ENCODE measurements around the gene RNASE13.
A peak's percentile ranks its signal among the peaks of the same experiment; 100 is the strongest.
"Not testable (repeated sequence)": the region's sequence is repeated elsewhere in the genome, so short reads cannot be mapped to it uniquely, and the experiment has no call there.

RNASE13 gene

DNA sequence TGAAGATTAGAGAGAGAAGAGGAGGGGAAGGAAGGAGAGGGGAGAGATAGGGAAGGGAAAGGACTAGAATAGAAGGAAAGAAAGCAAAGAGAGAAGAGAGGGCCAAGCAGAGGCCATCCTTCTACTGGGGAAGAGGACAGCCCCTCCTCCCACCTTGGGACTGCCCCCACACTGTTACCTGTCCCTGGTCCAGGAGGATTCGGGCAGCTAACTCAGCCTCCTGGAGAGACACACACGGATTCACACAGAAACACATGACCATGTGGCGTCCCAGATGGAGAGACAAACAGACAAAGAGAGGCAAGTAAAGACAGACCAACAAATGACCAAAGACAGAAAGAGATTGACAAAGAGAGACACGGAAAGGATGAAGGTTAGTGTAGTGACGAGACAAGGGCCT, 11.9 kb downstream of the RNASE13 start:
- no peak for DNase-seq (ENCODE audit: low spot score)

- no peak for DNase-seq (ENCODE audit: low spot score)
Observed at GRCh38 chr14:21020977-21021545, 13.5 kb downstream of the RNASE13 start.

- DNase-seq (ENCODE audit: low spot score) = no peak
Observed at GRCh38 chr14:21019366-21019765, 15.2 kb downstream of the RNASE13 start.

DNA sequence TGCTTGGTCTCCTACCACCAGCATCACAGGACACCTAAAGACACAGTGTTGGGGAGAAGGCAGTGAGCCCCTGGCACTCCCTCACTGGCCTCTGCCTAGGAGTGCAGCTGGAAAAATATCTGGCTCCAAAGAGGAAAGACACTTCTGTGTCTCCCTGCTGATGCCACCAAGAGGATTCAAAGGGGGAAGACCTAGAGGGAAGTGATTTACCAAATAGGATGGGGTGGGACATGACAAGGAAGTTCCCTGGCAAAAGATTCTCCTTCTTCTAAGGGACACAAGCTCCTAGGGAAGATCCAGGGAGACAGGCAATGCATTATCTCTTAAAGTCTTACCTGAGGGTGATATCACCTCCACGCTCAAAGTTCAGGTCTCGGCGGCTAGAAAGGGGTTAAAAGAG, 15.8 kb downstream of the RNASE13 start:
- DNase-seq (ENCODE audit: low spot score) = no peak

DNA sequence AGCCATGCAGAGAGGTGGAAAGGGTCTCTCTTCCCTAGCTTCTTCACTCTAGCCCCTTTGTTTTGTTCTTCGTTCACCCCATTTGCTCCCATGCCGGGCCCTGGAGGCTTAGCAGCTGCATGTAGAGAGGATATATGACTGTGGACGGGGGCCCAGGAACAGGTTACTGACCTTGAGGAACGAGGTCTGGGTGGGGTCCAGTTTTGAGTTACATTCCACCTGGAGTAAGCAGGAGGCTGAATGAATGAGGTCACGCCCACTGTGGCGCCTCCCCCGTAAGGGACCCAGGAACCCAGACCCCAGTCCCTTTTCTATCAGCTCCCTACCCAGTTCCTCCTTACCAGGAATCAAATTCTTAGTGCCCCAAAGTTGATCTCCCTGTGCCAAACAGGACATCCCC, 16.3 kb downstream of the RNASE13 start:
- no peak for DNase-seq (ENCODE audit: low spot score)

GRCh38 chr14:21017528-21018245, 16.9 kb downstream of the RNASE13 start:
- no peak for DNase-seq (ENCODE audit: low spot score)

GRCh38 chr14:21016413-21017190, 18.0 kb downstream of the RNASE13 start:
- DNase-seq (ENCODE audit: low spot score) = no peak

DNA sequence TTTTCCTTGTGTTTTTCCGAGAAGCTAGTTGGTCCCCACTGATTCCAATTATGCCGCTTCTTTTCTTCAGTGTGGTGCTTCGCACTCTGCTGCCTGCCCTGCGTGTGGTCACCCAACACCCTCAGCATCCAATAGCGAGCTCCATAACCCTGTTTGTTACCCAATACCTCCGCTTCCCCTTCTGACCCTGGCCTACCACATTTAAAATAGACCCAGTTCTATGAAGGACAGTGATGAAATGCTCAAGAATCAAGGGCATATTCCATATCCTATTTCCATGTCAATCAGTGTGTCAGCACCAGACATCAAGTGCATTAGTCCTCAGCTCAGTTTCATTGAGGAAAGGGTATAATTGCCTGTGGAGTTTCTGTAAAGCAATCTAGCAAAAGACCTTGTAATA, 19.3 kb downstream of the RNASE13 start:
- DNase-seq (ENCODE audit: low spot score) = no peak

DNA sequence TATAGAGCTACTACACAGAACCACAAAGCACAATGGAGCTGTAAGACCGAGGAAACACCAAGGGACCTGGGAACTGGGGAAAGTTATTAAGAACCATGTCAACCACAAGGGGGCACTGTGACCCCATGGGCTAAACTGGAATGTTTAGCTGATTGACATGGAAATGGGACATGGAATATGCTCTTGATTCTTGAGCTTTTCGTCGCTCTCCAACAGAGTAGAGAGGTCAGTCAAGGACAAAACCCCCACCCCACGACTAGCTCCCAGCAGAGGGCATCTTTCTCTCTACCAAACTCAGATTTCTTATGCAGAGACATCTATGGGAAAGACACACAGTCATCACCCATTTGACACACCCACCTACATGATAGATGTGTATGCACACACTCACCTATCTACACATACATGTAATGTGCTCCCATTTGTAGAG, 19.8 kb downstream of the RNASE13 start:
- DNase-seq (ENCODE audit: low spot score) = peak; percentile 74

DNA sequence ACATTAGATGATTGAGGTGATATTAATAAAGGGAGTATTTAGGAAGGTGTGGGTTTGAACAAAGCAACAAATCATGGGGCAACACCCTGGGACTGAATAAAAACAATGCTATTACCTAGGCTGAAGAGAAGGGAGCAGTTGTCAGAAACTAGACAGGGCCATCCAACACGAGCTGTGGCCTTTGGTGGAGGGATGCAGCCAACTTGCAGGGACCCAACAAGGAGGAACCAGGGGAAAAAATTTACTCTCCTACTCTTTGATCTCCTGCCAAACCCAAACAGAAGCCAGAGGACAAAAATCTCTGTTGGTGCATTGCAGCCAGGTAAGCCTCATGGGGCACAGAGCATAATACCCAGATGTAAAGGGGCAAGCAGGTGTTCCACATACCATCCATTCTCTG, 23.5 kb downstream of the RNASE13 start:
- no peak for DNase-seq (ENCODE audit: low spot score)

DNA sequence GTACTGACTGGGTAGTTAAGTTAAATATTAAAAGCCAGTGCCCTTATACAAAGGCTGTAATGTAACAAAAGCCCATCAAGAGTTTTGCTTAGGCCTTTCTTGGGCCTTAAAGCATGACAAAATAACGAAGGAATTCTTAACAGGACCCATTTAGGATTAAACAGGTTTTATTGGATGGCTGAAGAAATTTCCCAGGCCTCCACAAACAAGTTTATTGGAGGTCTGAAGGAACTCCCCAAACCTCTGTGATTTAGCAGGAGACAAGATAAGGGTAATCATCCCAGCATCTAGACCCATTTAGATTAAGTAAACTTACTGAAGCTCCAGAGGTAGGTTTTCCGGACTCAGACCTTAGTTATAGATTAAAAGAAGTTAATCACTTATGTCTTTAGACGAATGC, 24.9 kb downstream of the RNASE13 start:
- DNase-seq (ENCODE audit: low spot score) = not testable (repeated sequence)

DNA sequence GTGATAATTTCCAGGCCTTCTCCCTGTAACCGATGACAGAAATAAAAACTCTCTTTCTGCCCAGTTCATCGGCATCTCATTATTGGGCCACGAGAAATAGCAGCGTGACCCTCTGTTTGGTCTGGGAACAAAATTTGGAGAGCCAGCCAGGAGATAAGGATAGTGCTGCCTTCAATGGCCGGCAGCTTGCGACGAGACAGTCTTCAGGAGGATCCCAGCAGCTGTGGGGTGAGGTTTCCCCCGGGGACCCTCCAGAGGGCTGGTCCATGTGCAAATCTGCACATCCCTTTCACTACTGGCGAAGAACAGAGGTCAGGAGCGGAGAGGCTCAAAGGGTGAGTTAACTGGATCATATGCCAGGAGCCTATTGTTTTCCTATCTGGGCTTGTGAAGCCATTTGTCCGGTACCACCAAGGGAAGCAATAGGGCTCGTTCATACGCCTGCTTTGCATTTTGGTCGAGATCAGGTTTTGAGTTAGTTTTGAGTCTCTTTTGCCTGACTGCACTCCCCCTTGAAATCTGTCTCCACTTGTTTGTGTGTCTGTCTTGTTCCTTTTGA, 30.7 kb downstream of the RNASE13 start:
- DNase-seq (ENCODE audit: low spot score) = no peak

GRCh38 chr14:21001218-21001617, 33.4 kb downstream of the RNASE13 start:
- DNase-seq (ENCODE audit: low spot score) = no peak

DNA sequence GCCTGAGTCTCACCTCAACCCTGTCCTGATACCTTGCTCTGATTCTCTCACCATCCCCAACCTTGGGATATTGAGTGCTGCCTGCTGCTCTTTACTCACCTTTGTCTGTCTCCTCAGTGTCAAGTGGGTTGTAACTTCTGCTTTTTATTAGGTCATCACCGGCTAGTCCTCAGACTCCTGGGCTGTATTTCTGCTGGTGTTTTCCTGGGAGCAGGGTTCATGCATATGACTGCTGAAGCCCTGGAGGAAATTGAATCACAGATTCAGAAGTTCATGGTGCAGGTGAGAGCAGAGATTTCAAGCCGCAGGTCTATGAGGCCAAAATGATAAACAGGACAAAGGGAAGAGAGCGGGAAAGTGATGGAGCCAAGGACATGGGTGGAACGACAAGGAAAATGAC, 35.0 kb downstream of the RNASE13 start:
- no peak for DNase-seq (ENCODE audit: low spot score)

GRCh38 chr14:20998674-20999366, 35.8 kb downstream of the RNASE13 start, which contains the start of gene SLC39A2:
SLC39A2 (plus strand) TSS chr14:20999293; CDS start chr14:20999447, 154 bp downstream.
- DNase-seq (ENCODE audit: low spot score) = no peak

GRCh38 chr14:20998139-20998538, 36.5 kb downstream of the RNASE13 start:
- DNase-seq (ENCODE audit: low spot score) = no peak

GRCh38 chr14:20997564-20997963, 37.0 kb downstream of the RNASE13 start:
- DNase-seq (ENCODE audit: low spot score) = no peak

DNA sequence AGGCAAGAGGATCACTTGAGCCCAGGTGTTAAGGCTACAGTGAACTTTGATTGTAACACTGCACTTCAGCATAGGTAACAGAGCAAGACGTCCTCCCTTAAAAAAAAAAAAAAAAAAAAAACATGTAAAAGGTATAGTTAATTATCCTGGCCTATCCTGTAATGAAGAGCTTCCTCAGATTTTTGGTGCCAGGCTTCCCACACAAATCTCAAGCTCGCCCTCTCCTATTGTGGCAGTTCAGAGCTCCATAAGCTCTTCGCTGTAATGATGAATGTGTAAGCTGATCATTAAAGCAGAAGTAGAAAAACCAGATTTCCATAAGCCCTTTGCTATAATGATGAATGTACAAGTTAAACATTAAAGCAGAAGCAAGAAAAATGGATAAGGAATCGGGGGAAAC, 37.5 kb downstream of the RNASE13 start:
- DNase-seq (ENCODE audit: low spot score) = no peak

GRCh38 chr14:20996521-20996920, 38.1 kb downstream of the RNASE13 start:
- no peak for DNase-seq (ENCODE audit: low spot score)

DNA sequence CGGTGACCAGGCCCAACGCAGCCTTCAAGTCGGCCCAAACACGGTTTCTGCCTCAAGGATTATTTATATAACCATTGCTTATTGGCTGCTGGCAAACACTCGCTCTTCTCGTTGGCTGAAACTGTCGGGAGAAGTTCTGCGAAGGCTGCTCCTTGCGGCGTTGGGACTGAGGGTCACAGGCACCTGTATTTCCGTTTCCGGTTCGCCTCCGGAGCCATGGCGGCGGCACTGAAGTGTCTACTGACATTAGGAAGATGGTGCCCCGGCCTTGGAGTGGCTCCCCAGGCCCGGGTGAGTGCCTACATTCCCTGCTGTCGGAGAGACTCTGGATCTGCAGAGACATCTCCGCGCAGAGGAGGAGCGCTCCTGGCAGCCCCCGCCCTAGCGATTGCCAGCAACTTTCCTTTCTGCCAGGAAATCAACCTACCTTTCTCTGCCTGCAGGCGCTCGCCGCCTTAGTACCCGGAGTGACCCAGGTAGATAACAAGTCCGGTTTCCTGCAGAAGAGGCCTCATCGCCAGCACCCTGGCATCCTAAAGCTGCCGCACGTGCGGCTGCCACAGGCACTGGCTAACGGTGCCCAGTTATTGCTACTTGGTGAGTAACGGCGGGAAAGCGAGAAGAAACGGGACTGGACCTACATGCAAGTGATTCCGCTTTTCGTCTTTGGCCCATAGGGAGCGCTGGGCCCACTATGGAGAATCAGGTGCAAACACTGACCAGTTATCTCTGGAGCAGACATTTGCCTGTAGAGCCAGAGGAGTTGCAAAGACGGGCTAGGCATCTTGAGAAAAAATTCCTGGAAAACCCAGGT, 44.6 kb downstream of the RNASE13 start, which contains the start of gene METTL17:
TSS of gene METTL17 (plus strand) at position 194 of the 814 bp plus-strand sequence. CDS start at position 217, 23 bp downstream.
- DNase-seq (ENCODE audit: low spot score) = peak; percentile 96

DNA sequence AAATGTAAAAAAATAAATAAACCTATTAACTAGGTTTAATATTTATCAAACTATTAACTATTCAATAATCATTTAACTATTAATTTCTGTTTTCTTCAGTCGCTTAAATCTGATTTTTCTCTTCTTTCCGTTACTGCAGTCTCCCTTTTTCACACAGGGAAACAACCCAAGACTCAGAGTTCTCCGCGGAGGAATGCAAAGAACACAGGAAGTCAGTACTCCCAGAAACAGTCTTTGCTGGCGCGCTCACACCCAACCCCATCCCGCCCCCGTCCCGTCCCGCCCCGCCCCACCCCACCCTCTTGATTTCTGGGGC, 45.2 kb downstream of the RNASE13 start:
- DNase-seq (ENCODE audit: low spot score) = no peak
